ENCODE data around the gene TMEM181. TPM values are rescaled to one million over a fixed set of nuclear protein-coding genes. Genes with fewer than 3 reads are reported as not detected.

TMEM181 gene
- total and polyA plus RNA-seq, 2 of the 13 experiments (the other 11 are each of a cell fraction or from before 2014, with no cell fraction given): 59.1 to 108 TPM

DNA sequence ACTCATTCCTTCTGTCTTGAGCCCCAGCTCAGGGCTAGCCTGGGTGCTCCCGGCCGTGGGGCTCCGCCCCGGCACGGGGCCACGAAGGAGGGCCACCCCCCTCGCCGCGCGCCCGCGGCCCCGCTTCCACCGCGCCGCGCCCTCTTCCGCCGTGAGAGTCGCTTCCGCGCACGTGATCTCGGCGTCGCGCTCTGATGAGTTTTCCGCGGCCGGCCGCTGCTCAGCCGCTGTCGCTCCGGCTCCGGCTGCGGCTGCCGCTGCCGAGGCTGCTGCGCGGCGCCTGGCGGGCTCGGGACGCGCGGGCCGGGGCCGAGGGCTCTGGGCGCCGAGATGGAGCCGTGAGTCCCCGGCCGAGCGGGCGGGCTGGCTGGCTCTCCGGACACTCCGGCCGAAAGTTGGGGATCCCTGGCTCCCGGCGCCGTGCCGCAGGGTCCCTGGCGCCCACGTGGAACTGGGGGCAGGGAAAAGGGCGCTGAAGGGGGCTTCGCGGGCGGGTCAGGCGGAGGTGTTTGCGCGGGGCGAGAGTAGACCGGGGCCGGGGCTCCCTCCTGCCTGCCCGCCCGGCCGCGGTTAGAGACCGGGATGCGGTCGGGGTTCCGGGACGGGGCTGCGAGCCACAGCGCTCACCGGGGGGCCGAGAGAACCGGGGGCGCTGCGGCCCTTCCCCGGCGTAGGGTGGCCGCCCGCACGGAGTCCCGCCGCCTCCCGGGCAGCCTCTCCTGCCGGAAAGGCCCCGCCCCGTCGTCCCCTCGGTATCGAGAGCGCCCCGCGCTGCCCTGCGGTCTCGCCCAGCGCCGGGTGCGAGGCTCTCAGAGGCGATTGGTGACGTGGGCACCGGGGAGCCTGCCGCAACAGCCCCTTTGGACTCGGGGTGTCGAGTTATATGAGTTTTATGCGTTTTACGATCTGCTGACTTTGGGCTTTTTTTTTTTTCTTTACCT lies at the start of gene TMEM181 (continued):
- TF ChIP-seq, protein P1, sequence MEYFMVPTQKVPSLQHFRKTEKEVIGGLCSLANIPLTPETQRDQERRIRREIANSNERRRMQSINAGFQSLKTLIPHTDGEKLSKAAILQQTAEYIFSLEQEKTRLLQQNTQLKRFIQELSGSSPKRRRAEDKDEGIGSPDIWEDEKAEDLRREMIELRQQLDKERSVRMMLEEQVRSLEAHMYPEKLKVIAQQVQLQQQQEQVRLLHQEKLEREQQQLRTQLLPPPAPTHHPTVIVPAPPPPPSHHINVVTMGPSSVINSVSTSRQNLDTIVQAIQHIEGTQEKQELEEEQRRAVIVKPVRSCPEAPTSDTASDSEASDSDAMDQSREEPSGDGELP (IDR thresholded peaks at IDR 0.05; ENCODE audit: borderline replicate concordance, low read depth): no peak
- TF ChIP-seq ZNF75D (CRISPR knock-in tag; IDR thresholded peaks at IDR 0.05; ENCODE audit: borderline replicate concordance) (no peak), CEBPG (CRISPR knock-in tag; IDR thresholded peaks at IDR 0.05) (no peak; the same call in 1 of the 2 replicates), ZNF563 (CRISPR knock-in tag; IDR thresholded peaks at IDR 0.05) (peak; percentile 82; the same call in 1 of the 2 replicates), ZNF292 (CRISPR knock-in tag; IDR thresholded peaks at IDR 0.05; ENCODE audit: borderline replicate concordance, low read depth) (no peak), TBX3 (IDR thresholded peaks at IDR 0.05; ENCODE audit: borderline replicate concordance) (no peak), JUNB (CRISPR knock-in tag; IDR thresholded peaks at IDR 0.05; ENCODE audit: borderline replicate concordance) (no peak), ZFAT (CRISPR knock-in tag; conservative IDR thresholded peaks at IDR 0.05) (no peak)
- TF ChIP-seq, protein P2, sequence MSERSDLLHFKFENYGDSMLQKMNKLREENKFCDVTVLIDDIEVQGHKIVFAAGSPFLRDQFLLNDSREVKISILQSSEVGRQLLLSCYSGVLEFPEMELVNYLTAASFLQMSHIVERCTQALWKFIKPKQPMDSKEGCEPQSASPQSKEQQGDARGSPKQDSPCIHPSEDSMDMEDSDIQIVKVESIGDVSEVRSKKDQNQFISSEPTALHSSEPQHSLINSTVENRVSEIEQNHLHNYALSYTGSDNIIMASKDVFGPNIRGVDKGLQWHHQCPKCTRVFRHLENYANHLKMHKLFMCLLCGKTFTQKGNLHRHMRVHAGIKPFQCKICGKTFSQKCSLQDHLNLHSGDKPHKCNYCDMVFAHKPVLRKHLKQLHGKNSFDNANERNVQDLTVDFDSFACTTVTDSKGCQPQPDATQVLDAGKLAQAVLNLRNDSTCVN (CRISPR knock-in tag; IDR thresholded peaks at IDR 0.05; ENCODE audit: borderline replicate concordance): peak; percentile 50; the same call in 1 of the 2 replicates
- TF ChIP-seq, protein P3, sequence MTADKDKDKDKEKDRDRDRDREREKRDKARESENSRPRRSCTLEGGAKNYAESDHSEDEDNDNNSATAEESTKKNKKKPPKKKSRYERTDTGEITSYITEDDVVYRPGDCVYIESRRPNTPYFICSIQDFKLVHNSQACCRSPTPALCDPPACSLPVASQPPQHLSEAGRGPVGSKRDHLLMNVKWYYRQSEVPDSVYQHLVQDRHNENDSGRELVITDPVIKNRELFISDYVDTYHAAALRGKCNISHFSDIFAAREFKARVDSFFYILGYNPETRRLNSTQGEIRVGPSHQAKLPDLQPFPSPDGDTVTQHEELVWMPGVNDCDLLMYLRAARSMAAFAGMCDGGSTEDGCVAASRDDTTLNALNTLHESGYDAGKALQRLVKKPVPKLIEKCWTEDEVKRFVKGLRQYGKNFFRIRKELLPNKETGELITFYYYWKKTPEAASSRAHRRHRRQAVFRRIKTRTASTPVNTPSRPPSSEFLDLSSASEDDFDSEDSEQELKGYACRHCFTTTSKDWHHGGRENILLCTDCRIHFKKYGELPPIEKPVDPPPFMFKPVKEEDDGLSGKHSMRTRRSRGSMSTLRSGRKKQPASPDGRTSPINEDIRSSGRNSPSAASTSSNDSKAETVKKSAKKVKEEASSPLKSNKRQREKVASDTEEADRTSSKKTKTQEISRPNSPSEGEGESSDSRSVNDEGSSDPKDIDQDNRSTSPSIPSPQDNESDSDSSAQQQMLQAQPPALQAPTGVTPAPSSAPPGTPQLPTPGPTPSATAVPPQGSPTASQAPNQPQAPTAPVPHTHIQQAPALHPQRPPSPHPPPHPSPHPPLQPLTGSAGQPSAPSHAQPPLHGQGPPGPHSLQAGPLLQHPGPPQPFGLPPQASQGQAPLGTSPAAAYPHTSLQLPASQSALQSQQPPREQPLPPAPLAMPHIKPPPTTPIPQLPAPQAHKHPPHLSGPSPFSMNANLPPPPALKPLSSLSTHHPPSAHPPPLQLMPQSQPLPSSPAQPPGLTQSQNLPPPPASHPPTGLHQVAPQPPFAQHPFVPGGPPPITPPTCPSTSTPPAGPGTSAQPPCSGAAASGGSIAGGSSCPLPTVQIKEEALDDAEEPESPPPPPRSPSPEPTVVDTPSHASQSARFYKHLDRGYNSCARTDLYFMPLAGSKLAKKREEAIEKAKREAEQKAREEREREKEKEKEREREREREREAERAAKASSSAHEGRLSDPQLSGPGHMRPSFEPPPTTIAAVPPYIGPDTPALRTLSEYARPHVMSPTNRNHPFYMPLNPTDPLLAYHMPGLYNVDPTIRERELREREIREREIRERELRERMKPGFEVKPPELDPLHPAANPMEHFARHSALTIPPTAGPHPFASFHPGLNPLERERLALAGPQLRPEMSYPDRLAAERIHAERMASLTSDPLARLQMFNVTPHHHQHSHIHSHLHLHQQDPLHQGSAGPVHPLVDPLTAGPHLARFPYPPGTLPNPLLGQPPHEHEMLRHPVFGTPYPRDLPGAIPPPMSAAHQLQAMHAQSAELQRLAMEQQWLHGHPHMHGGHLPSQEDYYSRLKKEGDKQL (CRISPR knock-in tag; IDR thresholded peaks at IDR 0.05; ENCODE audit: low read depth): 0 out of 2 replicates have a peak, but pooled peaks have one; percentile 9
- TF ChIP-seq, protein P4, sequence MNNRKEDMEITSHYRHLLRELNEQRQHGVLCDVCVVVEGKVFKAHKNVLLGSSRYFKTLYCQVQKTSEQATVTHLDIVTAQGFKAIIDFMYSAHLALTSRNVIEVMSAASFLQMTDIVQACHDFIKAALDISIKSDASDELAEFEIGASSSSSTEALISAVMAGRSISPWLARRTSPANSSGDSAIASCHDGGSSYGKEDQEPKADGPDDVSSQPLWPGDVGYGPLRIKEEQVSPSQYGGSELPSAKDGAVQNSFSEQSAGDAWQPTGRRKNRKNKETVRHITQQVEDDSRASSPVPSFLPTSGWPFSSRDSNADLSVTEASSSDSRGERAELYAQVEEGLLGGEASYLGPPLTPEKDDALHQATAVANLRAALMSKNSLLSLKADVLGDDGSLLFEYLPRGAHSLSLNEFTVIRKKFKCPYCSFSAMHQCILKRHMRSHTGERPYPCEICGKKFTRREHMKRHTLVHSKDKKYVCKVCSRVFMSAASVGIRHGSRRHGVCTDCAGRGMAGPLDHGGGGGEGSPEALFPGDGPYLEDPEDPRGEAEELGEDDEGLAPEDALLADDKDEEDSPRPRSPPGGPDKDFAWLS (CRISPR knock-in tag; IDR thresholded peaks at IDR 0.05; ENCODE audit: borderline replicate concordance): no peak
- TF ChIP-seq, protein P5, sequence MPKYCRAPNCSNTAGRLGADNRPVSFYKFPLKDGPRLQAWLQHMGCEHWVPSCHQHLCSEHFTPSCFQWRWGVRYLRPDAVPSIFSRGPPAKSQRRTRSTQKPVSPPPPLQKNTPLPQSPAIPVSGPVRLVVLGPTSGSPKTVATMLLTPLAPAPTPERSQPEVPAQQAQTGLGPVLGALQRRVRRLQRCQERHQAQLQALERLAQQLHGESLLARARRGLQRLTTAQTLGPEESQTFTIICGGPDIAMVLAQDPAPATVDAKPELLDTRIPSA (CRISPR knock-in tag; IDR thresholded peaks at IDR 0.05; ENCODE audit: borderline replicate concordance): no peak
- TF ChIP-seq, protein P6, sequence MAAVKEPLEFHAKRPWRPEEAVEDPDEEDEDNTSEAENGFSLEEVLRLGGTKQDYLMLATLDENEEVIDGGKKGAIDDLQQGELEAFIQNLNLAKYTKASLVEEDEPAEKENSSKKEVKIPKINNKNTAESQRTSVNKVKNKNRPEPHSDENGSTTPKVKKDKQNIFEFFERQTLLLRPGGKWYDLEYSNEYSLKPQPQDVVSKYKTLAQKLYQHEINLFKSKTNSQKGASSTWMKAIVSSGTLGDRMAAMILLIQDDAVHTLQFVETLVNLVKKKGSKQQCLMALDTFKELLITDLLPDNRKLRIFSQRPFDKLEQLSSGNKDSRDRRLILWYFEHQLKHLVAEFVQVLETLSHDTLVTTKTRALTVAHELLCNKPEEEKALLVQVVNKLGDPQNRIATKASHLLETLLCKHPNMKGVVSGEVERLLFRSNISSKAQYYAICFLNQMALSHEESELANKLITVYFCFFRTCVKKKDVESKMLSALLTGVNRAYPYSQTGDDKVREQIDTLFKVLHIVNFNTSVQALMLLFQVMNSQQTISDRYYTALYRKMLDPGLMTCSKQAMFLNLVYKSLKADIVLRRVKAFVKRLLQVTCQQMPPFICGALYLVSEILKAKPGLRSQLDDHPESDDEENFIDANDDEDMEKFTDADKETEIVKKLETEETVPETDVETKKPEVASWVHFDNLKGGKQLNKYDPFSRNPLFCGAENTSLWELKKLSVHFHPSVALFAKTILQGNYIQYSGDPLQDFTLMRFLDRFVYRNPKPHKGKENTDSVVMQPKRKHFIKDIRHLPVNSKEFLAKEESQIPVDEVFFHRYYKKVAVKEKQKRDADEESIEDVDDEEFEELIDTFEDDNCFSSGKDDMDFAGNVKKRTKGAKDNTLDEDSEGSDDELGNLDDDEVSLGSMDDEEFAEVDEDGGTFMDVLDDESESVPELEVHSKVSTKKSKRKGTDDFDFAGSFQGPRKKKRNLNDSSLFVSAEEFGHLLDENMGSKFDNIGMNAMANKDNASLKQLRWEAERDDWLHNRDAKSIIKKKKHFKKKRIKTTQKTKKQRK (IDR thresholded peaks at IDR 0.05; ENCODE audit: low read length): no peak

Measured in HepG2 (cell line).